HG03060 (cell line): ENCODE measurements around the gene ADARB2.

ENCODE experiments used
- ATAC-seq: cut with Tn5 transposase; IDR thresholded peaks from one replicate; pipeline ENCODE4 v1.9.1; 2021; ENCODE audit warnings: low read depth, moderate number of reproducible peaks; ENCODE audit not compliant: unreplicated experiment

Gene ADARB2

DNA sequence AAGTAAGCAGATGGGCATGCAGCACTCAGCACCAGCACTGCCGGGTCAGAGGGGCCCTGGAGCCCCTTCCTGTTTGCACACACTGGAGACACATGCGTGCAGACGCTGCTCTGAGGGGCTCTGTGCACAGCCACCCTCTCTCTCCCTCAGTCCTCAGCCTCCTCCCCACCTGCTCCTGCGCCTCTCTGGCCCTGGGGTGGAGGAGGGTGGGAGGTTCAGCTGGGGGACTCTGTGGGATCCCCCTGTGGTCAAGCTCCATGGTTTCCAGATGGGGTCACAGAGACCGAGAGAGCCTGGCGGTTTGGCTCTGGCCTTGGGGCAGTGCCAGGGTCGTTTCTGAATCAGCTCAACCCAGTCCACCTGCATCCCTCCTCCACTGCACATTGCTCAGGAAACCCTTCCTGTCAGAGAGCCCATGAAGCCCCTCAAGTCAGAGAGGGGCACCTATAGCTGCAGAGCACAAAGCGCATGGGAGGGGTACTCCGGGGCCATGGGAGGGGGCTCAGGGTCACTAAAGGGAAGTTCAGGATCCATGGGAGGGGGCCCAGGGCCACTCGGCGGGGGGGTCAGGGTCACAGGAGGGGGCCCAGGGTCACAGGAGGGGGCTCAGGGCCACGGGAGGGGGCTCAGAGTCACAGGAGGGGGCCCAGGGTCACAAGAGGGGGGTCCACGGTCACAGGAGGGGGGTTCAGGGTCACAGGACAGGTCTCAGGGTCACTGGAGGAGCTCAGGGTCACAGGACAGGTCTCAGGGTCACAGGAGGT, 161.7 kb downstream of the ADARB2 start:
- no peak for ATAC-seq

DNA sequence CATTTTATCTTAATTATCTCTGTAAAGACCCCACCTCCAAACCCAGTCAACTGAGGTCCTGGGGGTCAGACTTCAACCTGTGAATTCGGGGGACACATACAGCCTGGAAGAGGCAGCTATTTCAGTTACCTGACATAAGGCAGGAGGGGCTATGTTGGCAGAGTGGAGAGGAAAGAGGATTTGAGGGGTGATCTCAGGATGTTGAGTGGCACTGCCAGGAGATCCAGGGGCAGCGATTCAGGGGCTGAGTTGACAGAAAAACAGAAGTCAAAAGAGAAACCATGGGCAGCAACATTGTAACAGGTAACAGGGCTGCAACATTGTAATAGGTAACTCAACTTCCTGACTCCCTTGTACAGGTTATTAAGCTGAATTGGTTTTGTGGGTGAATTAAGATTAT, 162.6 kb downstream of the ADARB2 start:
- ATAC-seq = no peak

DNA sequence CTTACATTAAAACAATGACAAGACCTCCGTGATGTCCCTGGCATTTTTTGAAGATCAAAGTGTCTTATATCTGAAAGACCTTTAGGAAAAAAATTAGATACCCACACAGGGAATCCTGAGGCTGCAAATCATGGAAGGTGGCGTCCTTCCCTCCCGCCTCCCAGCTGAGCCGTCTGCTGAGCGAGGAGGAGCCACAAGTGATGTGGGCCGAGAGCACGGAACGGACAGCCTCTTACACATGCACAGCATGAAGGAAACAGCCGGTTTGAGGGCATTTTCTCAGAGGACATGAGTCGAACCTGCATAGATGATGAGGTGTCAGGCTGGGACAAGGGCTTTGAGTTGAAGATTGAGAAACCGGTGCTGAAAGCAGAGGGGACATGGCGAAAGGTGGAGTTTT, 163.3 kb downstream of the ADARB2 start:
- no peak for ATAC-seq

DNA sequence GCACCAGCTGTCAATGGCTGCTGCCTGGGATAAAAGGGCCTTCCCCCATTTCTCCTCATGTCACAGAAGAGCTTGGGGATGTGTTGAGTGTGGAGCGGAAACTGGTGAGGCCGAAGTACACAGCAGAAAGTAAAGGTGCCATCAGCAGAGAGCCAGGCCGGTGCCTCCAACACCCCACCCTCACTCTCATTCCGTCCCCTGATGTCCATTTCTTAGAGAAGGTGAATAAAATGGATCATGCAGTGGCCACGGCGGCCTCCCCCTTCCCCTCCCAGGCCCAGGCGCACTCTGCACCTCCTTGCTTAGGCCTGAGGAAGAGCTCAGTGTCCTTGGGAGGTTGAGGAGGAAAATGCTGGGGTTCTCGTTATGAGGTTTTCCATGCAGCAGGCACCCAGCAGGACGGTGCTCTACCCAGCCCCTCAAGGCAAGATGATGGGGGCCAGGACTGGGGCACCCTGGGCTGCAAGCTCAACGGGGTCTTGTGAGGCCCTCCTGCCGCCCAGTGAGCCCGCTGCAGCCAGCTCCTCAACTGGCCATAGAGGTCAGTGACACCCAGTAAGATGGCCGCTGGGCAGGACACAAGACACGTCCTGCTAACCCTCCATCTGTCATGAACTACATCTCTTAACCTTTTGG, 163.9 kb downstream of the ADARB2 start:
- ATAC-seq = no peak

DNA sequence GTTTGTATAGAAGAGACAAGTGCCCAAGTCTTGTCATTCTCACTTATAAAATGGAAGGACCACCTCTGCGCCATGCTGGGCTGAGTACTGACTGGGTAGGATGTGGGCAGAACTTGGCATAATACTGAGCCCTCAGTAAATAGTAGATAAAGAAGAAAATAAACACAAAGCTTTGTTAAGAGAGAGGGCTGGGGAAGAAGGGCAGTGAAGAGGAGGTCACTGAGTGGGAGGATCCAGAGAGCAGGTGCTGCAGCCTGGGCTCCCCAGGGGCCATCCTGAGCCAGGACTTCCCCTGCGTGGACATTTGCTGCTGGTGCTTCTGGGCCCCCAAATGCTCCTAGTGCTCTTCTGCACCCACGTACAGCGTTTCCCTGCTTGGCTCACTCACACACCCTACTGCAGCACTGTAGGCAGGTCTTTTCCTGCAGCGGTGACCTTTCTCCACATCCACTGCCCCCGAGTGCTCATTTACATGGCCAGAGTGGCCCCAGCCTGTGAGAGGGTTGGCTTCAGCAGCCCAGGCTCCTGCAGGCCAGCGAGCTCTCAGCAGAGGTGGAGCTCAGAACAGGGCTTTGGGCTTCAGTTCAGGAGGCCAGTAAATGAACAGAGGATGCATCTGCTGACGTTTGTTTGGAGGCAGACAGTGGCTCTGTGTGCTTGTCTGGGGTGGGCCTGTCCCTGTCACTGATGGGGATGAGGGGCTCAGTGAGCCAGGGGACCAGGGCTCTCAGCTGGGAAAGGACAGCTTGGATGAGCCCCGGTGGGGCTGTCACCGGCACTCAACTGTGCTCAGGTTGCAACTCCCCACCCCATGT, 164.6 kb downstream of the ADARB2 start:
- no peak for ATAC-seq

DNA sequence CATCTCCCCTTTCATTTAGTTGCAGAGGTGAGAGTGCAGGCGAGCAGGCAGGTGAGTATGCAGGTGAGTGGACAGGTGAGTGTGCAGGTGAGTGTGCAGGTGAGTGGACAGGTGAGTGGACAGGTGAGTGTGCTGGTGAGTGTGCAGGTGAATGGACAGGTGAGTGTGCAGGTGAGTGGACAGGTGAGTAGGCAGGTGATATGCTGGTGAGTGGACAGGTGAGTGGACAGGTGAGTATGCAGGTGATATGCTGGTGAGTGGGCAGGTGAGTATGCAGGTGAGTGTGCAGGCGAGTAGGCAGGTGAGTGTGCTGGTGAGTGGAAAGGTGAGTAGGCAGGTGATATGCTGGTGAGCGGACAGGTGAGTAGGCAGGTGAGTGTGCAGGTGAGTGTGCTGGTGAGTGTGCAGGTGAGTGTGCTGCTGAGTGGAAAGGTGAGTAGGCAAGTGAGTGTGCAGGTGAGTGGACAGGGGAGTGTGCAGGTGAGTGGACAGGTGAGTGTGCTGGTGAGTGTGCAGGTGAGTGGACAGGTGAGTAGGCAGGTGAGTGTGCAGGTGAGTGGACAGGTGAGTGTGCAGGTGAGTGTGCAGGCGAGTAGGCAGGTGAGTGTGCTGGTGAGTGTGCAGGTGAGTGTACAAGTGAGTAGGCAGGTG, 165.6 kb downstream of the ADARB2 start:
- no peak for ATAC-seq

DNA sequence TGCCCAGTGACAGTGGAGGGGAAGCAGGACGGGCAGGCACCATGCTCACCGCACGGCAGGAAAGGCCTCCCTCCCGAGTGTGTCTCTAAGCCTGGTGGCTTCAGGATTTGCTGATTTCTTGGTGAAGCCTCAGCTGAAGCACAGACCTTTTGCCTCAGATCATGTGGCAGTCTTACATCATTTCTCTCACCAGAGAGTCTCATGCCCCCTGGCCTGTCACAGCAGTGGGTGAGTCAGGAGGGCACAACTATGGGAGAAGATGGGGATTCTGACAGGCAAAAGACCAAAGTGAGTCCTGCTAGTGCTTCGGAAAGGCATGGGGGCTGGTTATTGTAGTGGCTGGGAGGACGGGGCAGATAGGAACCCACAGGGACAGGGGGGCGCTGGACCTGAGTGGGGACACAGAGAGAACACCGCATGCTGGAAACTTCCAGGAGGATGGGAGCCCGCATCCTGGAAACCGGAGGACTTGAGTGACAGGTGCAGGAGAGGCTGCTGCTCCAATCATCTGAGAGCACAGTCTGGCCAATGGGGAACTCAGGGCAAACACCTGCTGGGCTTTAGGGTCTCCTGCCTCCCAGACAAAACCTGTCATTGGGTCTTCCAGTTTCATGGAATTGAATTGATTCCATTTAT, 166.8 kb downstream of the ADARB2 start:
- ATAC-seq = no peak

DNA sequence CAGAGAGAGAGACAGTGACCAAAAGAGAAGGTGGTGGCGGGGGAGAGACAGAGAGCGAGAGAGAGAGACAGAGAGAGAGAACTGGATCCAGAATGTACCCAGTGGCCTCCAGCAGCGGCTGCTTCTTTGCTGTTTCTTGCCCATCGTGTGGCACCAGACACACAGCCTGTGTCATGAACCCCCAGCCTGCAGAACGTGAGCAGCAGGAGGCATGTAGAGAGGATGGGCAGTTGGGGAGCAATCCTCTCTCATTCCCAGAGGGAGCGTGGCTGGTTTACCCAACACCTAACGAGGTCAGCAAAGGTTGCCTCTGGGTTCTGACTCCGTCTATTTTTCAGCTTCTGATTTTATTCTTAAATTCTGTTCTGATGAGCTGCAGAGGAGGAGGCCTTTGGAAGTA, 168.1 kb downstream of the ADARB2 start:
- no peak for ATAC-seq

DNA sequence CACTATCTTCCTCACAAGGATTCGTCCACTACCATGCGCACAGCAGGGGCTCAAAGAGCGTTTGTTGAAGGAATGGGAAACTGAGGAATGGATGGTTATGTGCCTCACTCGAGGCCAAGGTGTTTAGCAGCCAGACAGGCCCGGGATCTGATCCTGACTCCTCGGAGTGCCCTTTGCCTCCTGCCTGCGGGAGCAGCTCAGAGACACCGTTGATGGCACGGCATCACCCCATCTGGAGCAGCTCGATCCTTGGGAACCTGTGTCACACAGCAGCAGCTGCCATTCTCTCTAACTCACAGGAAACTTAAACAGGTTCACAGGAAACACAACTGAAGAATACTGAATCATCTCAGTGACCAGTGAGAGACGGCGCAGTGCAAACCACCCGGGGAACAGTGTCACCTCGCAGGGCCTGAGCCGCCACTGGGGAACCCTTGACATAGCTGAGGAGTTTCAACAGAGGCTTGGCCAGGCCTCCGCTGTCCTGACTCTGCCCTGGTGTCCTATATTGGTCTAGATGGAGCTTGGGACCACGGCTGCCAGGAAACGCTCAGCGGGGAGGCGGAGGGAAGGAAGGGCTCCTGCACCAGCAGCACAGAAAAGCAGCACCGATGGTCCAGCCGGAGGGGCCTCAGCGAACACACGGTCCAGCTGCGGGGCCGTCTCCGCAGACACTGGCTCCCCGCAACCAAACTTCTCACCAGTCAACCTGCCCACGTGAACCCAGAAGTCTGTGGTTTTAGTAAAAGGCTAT, 169.4 kb downstream of the ADARB2 start:
- no peak for ATAC-seq

DNA sequence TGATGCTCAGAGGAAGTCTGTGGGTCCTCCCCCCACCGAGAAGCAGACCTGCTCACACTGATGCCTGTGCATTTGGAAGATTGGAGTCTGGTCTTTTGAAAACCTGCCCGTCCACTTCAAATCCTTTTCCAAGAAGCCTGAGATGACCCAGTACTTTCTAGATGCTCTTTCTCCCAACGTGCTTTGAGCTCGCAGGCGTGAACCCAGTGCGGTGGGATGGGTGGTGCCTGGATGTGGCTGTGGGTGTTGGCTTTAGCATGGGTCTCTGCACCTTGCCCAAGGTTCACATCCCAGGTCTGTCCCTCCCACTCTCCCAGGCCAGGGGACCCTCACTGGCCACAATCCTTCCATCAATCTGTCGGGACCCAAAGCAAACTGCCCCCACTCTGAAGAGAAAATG, 170.2 kb downstream of the ADARB2 start:
- ATAC-seq = no peak

DNA sequence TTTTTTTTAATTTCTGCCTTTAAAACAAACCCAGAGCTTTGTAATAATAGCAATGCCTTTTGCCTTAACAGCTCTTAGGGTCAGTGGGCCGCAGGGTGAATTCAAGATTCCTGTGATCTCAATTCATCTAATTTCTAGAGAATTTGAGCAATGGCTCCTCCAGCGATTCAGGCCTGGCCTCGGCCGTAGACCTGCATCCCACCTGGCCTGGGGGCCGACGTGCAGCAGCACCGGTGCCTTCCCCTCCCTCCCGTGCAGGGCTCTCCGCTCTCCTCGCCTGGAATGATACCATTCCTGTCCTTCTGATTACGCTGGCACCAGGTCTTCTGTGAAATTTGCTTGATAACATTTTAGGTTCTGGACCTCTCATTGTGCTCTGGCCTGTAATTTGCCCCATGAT, 172.5 kb downstream of the ADARB2 start:
- no peak for ATAC-seq

DNA sequence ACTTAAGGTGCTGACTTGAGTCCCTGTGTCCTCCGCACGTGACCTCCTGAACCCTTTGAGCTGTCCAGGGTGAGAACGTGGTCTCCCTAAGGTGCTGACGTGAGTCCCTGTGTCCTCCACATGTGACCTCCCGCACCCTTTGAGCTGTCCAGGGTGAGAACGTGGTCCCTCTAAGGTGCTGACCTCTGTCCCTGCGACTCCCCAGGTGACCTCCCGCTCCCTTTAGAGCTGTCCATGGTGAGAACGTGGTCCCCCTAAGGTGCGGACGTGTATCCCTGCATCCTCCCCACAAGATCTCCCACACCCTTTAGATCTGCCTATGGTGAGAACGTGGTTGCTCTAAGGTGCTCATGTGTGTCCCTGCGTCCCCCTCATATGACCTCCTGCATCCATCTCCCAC, 174.3 kb downstream of the ADARB2 start:
- no peak for ATAC-seq

DNA sequence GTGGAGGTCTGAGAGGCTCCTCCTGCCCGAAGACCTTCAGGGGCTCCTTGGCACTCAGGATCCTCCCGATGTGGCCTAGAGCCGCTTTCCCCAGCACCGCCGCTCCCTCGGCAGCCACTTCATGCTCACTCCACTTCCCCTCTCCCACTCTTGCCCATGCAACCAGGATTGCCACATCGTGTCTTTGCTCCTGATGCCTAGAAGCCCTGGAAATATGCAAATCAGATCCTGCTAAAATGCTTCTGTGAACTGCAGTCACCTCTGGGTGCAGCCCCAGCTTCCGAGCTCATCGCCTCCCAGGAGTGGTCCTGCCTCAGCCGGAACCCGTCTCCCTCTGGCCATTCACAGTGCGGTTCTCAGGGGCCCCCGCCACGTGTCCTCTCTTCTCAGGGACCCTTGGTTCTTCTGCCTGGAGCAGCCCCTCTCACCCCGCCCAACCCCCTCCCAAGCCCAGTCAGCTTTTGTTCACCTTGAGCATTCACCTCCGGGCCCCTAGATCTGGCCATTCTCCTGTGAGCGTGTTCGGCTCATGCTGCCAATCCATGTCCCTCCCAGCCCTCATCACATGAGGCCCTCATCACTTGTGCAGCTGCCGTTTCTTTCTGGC, 175.5 kb downstream of the ADARB2 start:
- no peak for ATAC-seq

DNA sequence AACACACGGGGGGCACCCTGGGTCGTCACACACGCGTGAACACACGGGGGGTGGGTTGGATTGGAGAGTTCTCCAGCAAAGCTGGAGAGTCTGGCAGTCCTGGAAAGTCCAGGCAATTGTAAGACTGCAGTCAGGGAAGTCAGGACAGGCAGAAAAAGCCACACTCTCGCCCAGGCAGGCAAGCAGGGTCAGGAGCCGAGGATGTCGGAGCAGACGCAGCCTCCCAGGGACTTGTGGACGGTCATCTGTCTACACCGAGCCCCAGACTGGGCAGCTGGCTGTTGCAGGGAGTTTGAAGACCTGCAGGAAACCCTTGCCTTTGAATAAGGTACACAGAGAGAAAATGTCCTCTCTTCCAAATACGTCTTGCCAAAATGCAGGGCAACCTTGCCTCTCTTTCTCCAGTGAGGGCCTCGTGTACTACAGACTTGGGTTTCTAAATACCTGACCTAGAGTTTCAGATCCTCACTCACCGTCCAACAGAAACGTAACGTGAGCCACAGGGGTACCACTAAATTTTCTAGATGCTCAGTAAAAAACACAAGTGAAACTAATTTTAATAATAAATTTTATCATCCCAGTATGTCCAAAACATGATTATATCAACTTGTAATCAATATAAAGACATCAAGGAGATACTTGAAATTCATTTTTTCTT, 176.7 kb downstream of the ADARB2 start:
- no peak for ATAC-seq

DNA sequence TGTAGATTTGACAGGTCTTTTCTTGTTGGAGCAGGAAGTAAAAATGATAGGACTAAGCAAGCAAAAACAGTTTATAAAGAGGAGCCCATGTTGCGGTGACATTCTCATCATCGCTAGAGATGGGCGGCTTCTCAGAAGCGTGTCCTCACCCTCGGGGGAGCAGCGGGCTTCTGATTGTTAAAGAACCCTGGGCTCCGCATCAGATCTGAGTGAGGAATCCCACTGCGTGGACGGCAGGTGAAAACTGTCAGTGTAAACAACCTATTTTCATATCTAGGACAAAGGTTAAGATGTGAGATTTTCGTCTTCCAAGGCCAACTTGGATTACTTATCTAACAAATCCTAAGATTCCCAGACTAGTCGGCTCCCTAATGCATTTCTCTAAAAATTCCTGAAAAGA, 177.6 kb downstream of the ADARB2 start:
- ATAC-seq = no peak

DNA sequence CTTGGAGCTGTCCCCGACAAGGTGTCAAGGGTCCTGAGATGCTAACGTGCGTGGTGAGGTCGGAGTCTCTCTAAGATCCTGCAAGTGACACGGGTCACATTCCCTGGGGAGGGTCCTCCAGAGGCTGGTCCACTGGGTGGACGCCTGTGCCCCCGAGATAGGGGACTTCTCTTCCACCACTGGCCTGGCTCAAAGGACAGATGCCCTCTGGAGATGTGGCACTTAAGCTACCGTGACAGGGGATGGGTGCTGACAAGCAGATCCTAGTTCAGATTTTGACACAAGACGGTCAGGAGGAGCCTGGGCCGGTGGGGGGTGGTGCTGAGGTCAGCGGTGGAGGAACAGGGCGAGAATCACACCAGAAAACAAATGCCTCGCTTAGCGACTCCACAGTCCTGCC, 178.0 kb downstream of the ADARB2 start:
- ATAC-seq = no peak

DNA sequence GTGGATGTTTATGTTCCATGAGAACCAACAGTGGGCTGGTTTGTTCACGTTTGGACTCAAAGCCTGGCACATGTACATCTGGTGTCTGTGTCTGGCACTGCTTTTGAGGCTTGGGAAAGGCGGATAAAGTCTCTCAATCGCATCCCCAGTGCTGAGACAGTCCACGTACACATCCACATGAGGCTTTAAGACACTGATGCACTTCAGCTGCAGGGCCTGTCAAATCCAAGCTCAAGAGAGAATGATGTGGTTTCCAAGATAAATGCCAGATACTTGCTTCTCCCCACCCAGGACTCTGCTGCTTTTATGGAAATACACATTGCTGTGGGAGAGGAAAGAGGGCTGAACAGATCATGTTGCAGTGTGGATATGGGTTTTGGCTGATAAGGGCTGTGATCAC, 178.4 kb downstream of the ADARB2 start:
- ATAC-seq = no peak

DNA sequence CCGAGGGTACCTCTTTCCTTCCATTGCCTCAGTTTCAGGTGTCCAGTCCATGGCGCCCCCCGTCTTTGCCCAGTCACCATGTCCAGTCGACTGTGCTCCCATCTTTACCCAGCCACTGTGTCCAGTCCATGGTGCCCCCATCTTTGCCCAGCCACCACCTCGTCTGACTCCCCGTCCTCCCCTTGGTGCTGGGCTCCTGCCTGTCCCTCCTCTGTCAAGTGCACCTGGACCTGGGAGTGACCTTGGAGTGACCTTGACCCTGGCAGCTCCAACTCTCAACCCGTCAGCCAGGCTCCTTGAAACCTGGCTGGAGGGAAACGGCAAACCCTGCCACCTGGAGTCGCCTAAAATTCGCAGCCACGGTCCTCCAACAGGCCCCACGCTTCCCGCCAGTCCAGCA, 180.2 kb downstream of the ADARB2 start:
- ATAC-seq = no peak

DNA sequence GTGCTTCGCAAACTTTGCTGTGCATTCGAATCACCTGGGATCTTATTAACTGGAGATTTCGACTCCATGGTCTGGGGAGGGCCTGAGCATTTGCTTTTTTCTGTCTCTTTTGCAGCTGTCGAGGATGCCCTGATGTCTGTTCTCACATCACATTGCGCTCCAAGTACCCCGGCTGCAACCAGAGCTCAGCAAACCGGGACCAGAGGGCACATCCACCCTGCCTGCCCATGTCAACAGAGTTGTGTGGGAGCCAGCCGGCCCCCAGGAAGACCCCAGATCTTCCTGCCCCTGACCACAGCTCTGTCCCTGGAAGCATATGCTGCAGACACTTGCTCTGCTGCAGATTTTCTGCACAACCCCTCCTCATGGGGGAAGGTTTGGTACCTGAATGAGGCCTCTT, 180.8 kb downstream of the ADARB2 start:
- ATAC-seq = no peak
